BLaER1 treated with 17β-estradiol and CSF1 and Interleukin-3, amounts not matched to agents 10 nM and 100 nM (cell line): Measurements from ENCODE around the gene LRBA.

Experiments
- H3K27ac ChIP-seq, 11 experiments: shearing (Covaris generic); formaldehyde crosslinking; 2 replicates each; pipeline ENCODE4 v1.8.1; 2022
- H3K27me3 ChIP-seq, 11 experiments: shearing (Covaris generic); formaldehyde crosslinking; 2 replicates each; pipeline ENCODE4 v1.8.1; 2022
- H3K36me3 ChIP-seq, 11 experiments: shearing (Covaris generic); formaldehyde crosslinking; 2 replicates each; pipeline ENCODE4 v1.8.1; 2022
- H3K4me1 ChIP-seq, 10 experiments: shearing (Covaris generic); formaldehyde crosslinking; 2 replicates each; pipeline ENCODE4 v1.8.1; 2022
- H3K4me2 ChIP-seq, 11 experiments: shearing (Covaris generic); formaldehyde crosslinking; 2 replicates each; pipeline ENCODE4 v1.8.1; 2022
- H3K4me3 ChIP-seq, 10 experiments: shearing (Covaris generic); formaldehyde crosslinking; 2 replicates each; pipeline ENCODE4 v1.8.1; 2022
- H3K9ac ChIP-seq, 11 experiments: shearing (Covaris generic); formaldehyde crosslinking; 2 replicates each; pipeline ENCODE4 v1.8.1; 2022
- H3K9me3 ChIP-seq, 11 experiments: shearing (Covaris generic); formaldehyde crosslinking; replicated peaks in 1 of 11; 2 replicates each; pipeline ENCODE4 v1.8.1; 2022
- H4K20me1 ChIP-seq, 11 experiments: shearing (Covaris generic); formaldehyde crosslinking; 2 replicates each; pipeline ENCODE4 v1.8.1; 2022
- Cebpa-rat ChIP-seq, 11 experiments: shearing (Covaris generic); IDR thresholded peaks; 2 replicates each; pipeline ENCODE4 v1.8.1; 2022

The LRBA gene

GRCh38 chr4:151021637-151022334 is 6.7 kb upstream of the LRBA start:
- no peak overlapping the region for H3K4me3 ChIP-seq
- H3K4me1 ChIP-seq, result 0 out of 20 replicates have a peak, but pooled peaks cover 0 to under 1% (median 0%) of the 10 kb centered on the region in 10 experiments
- H3K9ac ChIP-seq, result no peak overlapping the region
- H4K20me1 ChIP-seq, result no peaks in the 10 kb centered on the region
- H3K27me3 ChIP-seq, result no peaks in the 10 kb centered on the region
- no peak overlapping the region for H3K4me2 ChIP-seq
- no peaks in the 10 kb centered on the region for H3K9me3 ChIP-seq
- no peak for TF ChIP-seq Cebpa-rat (IDR thresholded peaks at IDR 0.05)
- no peak overlapping the region for H3K27ac ChIP-seq
- no peaks in the 10 kb centered on the region for H3K36me3 ChIP-seq

- Histone ChIP-seq H3K9me3 (0 out of 22 replicates have a peak, but pooled peaks cover 0 to 4% (median 0%) of the 10 kb centered on the region in 11 experiments), H3K36me3 (peaks cover 0 to 5% (median 0%) of the 10 kb centered on the region in 11 experiments; a peak in 2 of 22 replicates), H4K20me1 (peaks cover 0 to 7% (median 0%) of the 10 kb centered on the region in 11 experiments; a peak in 2 of 22 replicates), H3K4me1 (peaks cover 19 to 32% (median 25%) of the 10 kb centered on the region in 10 experiments), H3K27me3 (no peaks in the 10 kb centered on the region), H3K9ac (peak overlapping the region; percentile 78 to 87 (median 85)), H3K4me2 (peak overlapping the region; percentile 84 to 97 (median 92)), H3K4me3 (peak overlapping the region; percentile 84 to 98 (median 93)), H3K27ac (peak overlapping the region; percentile 52 to 87 (median 77); a peak in 21 of 22 replicates)
- TF ChIP-seq Cebpa-rat (IDR thresholded peaks at IDR 0.05), result no peak
These were observed 619 bp upstream of the LRBA start for GRCh38 chr4:151015459-151016347.

DNA sequence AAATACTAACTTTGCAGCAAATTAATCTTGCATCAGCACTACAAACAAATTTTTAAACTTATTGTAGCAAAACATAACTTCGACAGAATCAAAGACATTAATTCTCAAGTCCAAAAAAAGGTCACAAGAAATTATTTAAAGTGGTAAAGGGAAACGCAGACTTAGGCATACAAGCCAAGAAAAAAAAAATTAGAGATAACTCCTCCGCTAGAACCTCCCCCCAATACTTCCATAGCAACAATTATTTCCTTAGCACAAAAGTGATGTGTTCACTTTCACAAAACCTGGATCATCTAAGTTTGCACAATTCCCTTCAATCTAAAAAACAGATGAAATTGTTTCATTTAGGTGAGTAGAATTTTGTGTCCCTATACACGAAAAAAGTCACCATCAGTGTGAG is 1.1 kb downstream of the LRBA start:
- H3K27me3 ChIP-seq, result no peaks in the 10 kb centered on the region
- peak overlapping the region; percentile 84 to 97 (median 92) for H3K4me2 ChIP-seq
- H3K4me1 ChIP-seq, result peaks cover 19 to 32% (median 25%) of the 10 kb centered on the region in 10 experiments
- peaks cover 0 to 10% (median 5%) of the 10 kb centered on the region in 11 experiments; a peak in 5 of 22 replicates for H3K9me3 ChIP-seq
- peaks cover 0 to 21% (median 9%) of the 10 kb centered on the region in 11 experiments; a peak in 10 of 22 replicates for H3K36me3 ChIP-seq
- H4K20me1 ChIP-seq, result peaks cover 0 to 7% (median 0%) of the 10 kb centered on the region in 11 experiments; a peak in 2 of 22 replicates
- peak overlapping the region; percentile 78 to 87 (median 85); a peak in 19 of 22 replicates for H3K9ac ChIP-seq
- no peak for TF ChIP-seq Cebpa-rat (IDR thresholded peaks at IDR 0.05)
- no peak overlapping the region; a peak in 1 of 22 replicates for H3K27ac ChIP-seq
- H3K4me3 ChIP-seq, result peak overlapping the region; percentile 84 to 98 (median 93)

DNA sequence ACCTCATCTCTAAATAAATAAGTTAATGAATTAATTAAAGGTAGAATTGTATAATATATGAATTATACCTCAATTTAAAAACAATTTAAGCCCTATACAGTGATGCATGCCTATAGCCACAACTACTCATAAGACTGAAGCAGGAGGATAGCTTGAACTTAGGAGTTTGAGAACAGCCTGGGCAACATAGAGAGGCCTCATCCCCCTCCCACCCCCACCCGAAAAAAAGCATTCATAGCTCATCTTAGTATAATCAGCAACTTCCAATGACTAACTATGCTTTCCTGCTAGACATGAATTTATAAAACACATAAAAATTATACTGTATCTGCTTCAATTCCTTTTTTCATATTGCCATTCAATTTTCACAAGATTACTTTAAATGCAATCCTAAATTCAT is 1.6 kb downstream of the LRBA start:
- peaks cover 0 to 10% (median 5%) of the 10 kb centered on the region in 11 experiments; a peak in 5 of 22 replicates for H3K9me3 ChIP-seq
- peaks cover 0 to 21% (median 9%) of the 10 kb centered on the region in 11 experiments; a peak in 10 of 22 replicates for H3K36me3 ChIP-seq
- H3K27ac ChIP-seq, result no peak overlapping the region
- H3K27me3 ChIP-seq, result no peaks in the 10 kb centered on the region
- peaks cover 0 to 7% (median 0%) of the 10 kb centered on the region in 11 experiments; a peak in 2 of 22 replicates for H4K20me1 ChIP-seq
- peak overlapping the region in 5 of 10 experiments; percentile 14 to 97 (median 91); a peak in 9 of 20 replicates for H3K4me3 ChIP-seq
- peak overlapping the region; percentile 69 to 97 (median 91) for H3K4me2 ChIP-seq
- peaks cover 19 to 32% (median 25%) of the 10 kb centered on the region in 10 experiments for H3K4me1 ChIP-seq
- TF ChIP-seq Cebpa-rat (IDR thresholded peaks at IDR 0.05), result no peak
- peak overlapping the region in 1 of 11 experiments; percentile 82; a peak in 3 of 22 replicates for H3K9ac ChIP-seq

DNA sequence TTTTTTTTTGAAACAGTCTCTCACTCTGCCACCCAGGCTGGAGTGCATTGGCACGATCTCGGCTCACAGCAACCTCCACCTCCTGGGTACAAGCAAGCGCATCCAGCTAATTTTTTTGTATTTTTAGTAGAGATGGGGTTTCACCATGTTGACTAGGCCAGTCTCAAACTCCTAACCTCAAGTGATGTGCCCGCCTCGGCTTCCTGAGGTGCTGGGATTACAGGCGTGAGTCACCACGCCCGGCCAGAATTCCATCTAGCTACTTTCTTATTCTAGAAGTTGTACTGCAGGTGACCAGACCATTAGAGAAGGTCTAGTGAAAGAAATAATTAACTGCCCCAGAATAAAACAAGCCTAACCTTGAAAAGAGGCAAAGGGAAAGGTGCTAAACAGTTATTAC is 2.3 kb downstream of the LRBA start:
- H3K4me2 ChIP-seq, result peak overlapping the region; percentile 69 to 97 (median 91)
- TF ChIP-seq Cebpa-rat (IDR thresholded peaks at IDR 0.05), result no peak
- no peaks in the 10 kb centered on the region for H3K27me3 ChIP-seq
- H3K27ac ChIP-seq, result no peak overlapping the region
- H3K9me3 ChIP-seq, result peaks cover 0 to 10% (median 5%) of the 10 kb centered on the region in 11 experiments; a peak in 5 of 22 replicates
- peaks cover 0 to 7% (median 0%) of the 10 kb centered on the region in 11 experiments; a peak in 2 of 22 replicates for H4K20me1 ChIP-seq
- peak overlapping the region in 6 of 10 experiments; percentile 14 to 97 (median 61); a peak in 8 of 20 replicates for H3K4me3 ChIP-seq
- peak overlapping the region in 3 of 11 experiments; percentile 5 to 82 (median 20); a peak in 1 of 22 replicates for H3K9ac ChIP-seq
- peaks cover 19 to 32% (median 25%) of the 10 kb centered on the region in 10 experiments for H3K4me1 ChIP-seq
- peaks cover 0 to 21% (median 9%) of the 10 kb centered on the region in 11 experiments; a peak in 10 of 22 replicates for H3K36me3 ChIP-seq

- no peak overlapping the region for H3K9ac ChIP-seq
- H3K27ac ChIP-seq, result no peak overlapping the region
- H3K4me2 ChIP-seq, result peak overlapping the region; percentile 69 to 97 (median 91); a peak in 20 of 22 replicates
- H3K36me3 ChIP-seq, result peaks cover 0 to 22% (median 9%) of the 10 kb centered on the region in 11 experiments; a peak in 10 of 22 replicates
- H3K4me1 ChIP-seq, result peaks cover 19 to 32% (median 25%) of the 10 kb centered on the region in 10 experiments
- peaks cover 0 to 7% (median 0%) of the 10 kb centered on the region in 11 experiments; a peak in 2 of 22 replicates for H4K20me1 ChIP-seq
- peak overlapping the region in 1 of 10 experiments; percentile 92; a peak in 1 of 20 replicates for H3K4me3 ChIP-seq
- no peaks in the 10 kb centered on the region for H3K27me3 ChIP-seq
- peaks cover 0 to 11% (median 5%) of the 10 kb centered on the region in 11 experiments; a peak in 8 of 22 replicates for H3K9me3 ChIP-seq
- TF ChIP-seq Cebpa-rat (IDR thresholded peaks at IDR 0.05), result no peak
These were observed 2.7 kb downstream of the LRBA start for GRCh38 chr4:151012376-151012775.

DNA sequence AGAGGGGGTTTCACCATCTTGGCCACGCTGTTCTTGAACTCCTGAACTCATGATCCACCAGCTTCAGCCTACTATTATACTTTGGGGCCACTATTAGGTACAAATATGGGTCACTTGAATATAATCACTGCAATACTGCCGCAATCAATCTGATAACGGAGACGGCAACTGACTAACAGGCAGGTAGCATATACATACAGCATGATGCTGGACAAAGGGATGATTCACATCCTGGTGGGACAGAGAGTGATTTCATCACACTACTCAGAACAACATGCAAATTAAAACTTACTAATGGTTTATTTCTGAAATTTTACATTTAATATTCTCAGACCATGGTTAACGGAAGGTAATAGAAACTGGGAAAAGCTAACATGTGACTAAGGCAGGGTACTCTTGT is 10.9 kb downstream of the LRBA start:
- Histone ChIP-seq H3K9me3 (peaks cover 0 to 10% (median 0%) of the 10 kb centered on the region in 11 experiments; a peak in 7 of 22 replicates), H3K4me1 (peaks cover 0 to 14% (median 4%) of the 10 kb centered on the region in 10 experiments; a peak in 15 of 20 replicates), H3K27ac (no peak overlapping the region), H3K9ac (no peak overlapping the region), H3K4me3 (no peak overlapping the region), H3K4me2 (peak overlapping the region in 1 of 11 experiments; percentile 32; a peak in 2 of 22 replicates), H3K27me3 (no peaks in the 10 kb centered on the region), H3K36me3 (peaks cover 0 to 23% (median 1%) of the 10 kb centered on the region in 11 experiments; a peak in 8 of 22 replicates), H4K20me1 (no peaks in the 10 kb centered on the region)
- TF ChIP-seq Cebpa-rat (IDR thresholded peaks at IDR 0.05), result no peak
